ENCODE measurements around the gene PPP2R3B.

Gene PPP2R3B

GRCh38 chrX:373641-374471, 12.9 kb downstream of the PPP2R3B start:
- no peak for TF ChIP-seq ZFX (IDR thresholded peaks at IDR 0.05; ENCODE audit: borderline replicate concordance)
- no peak for TF ChIP-seq CTCF (IDR thresholded peaks at IDR 0.05)
- H3K27ac ChIP-seq: no peak overlapping the region

- no peak for TF ChIP-seq ZFX (IDR thresholded peaks at IDR 0.05; ENCODE audit: borderline replicate concordance)
- TF ChIP-seq CTCF (IDR thresholded peaks at IDR 0.05): no peak
- H3K27ac ChIP-seq: no peak overlapping the region
Observed at GRCh38 chrX:372856-373640, 13.7 kb downstream of the PPP2R3B start.

GRCh38 chrX:371907-372306, 14.8 kb downstream of the PPP2R3B start:
- TF ChIP-seq CTCF (IDR thresholded peaks at IDR 0.05) (no peak), ZFX (IDR thresholded peaks at IDR 0.05; ENCODE audit: borderline replicate concordance) (no peak)
- no peak overlapping the region for H3K27ac ChIP-seq

GRCh38 chrX:370963-371745, 15.6 kb downstream of the PPP2R3B start:
- H3K27ac ChIP-seq: no peak overlapping the region
- TF ChIP-seq ZFX (IDR thresholded peaks at IDR 0.05; ENCODE audit: borderline replicate concordance) (no peak), CTCF (IDR thresholded peaks at IDR 0.05) (no peak)

- TF ChIP-seq CTCF (IDR thresholded peaks at IDR 0.05): no peak
- no peak for TF ChIP-seq ZFX (IDR thresholded peaks at IDR 0.05; ENCODE audit: borderline replicate concordance)
- H3K27ac ChIP-seq: no peak overlapping the region
Observed at GRCh38 chrX:370244-370962, 16.3 kb downstream of the PPP2R3B start.

GRCh38 chrX:369563-370101, 17.1 kb downstream of the PPP2R3B start:
- H3K27ac ChIP-seq: no peak overlapping the region

More at GRCh38 chrX:369563-370101, 17.1 kb downstream of the PPP2R3B start:
- TF ChIP-seq ZFX (IDR thresholded peaks at IDR 0.05; ENCODE audit: borderline replicate concordance) (no peak), CTCF (IDR thresholded peaks at IDR 0.05) (no peak)

All from 22Rv1 (cell line).